ENCODE results near the gene FYN. TPM values are rescaled to one million over a fixed set of nuclear protein-coding genes. Genes with fewer than 3 reads are reported as not detected.

The FYN gene
- total RNA-seq, 1 donor, result 91.9 TPM

GRCh38 chr6:111806165-111806547 lies 67.1 kb downstream of the FYN start:
- no peak for DNase-seq (ENCODE audit: low read depth)
- TF ChIP-seq, protein P1, sequence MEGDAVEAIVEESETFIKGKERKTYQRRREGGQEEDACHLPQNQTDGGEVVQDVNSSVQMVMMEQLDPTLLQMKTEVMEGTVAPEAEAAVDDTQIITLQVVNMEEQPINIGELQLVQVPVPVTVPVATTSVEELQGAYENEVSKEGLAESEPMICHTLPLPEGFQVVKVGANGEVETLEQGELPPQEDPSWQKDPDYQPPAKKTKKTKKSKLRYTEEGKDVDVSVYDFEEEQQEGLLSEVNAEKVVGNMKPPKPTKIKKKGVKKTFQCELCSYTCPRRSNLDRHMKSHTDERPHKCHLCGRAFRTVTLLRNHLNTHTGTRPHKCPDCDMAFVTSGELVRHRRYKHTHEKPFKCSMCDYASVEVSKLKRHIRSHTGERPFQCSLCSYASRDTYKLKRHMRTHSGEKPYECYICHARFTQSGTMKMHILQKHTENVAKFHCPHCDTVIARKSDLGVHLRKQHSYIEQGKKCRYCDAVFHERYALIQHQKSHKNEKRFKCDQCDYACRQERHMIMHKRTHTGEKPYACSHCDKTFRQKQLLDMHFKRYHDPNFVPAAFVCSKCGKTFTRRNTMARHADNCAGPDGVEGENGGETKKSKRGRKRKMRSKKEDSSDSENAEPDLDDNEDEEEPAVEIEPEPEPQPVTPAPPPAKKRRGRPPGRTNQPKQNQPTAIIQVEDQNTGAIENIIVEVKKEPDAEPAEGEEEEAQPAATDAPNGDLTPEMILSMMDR (IDR thresholded peaks at IDR 0.05; ENCODE audit: insufficient read depth, low read length), result no peak
- H3K4me3 ChIP-seq (ENCODE audit: low read depth, low read length), result no peak overlapping the region

DNA sequence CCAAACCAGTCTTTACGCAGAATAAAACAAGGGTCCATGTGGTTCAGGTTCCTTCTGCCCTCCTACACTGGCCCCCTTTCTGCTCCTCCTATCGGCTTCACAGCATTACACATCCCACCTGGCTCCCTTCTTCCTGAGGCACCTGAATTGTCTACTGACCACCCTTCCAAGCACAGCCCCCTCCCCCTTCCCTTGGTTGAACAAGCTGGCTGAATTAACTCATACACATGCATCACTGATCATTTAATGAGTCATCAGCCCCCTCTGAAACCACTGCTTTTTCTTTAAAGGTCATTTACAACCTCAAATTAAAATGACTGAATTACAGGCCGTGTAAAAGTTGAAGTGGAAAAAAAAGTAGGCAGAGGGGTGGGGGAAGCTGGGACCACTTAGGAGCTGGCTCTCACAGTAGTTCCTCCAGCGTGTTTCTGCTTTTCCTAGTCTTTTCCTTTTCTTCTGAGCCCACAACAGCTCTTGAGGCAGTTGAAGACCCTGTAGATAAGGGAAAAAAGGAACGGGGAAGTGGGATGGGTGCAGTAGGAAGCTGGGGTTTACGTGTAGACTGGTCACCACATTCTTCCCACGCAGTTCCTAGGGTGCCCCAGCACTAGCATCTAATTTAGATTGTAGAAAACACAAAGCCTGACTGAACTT lies 67.6 kb downstream of the FYN start:
- H3K4me3 ChIP-seq (ENCODE audit: low read depth, low read length), result no peak overlapping the region
- TF ChIP-seq, protein P1 (IDR thresholded peaks at IDR 0.05; ENCODE audit: insufficient read depth, low read length), result no peak
- peak; percentile 64 for DNase-seq (ENCODE audit: low read depth)

- no peak overlapping the region for H3K4me3 ChIP-seq (ENCODE audit: low read depth, low read length)
- TF ChIP-seq, protein P1 (IDR thresholded peaks at IDR 0.05; ENCODE audit: insufficient read depth, low read length), result peak; percentile 36
- peak; percentile 91 for DNase-seq (ENCODE audit: low read depth)
Measured at GRCh38 chr6:111804627-111805235, 68.5 kb downstream of the FYN start.

DNA sequence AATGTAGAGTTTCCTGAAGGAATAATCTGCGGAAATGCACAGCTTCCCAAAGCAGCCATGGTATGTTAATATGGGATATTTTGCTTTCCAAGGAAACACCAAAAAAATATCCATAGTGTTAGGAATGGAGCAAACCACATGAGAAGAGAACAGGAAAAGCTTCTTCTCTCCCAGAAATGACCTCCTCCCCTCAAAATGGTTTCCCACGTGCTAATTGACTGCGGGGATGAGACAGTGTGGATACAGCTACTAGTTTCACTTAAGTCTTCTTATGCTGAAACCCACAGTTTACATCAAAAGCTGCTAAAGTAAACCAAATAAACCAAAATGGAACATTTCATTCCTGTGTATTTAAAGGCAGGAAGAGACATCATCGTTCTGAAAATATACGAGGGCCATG lies 69.4 kb downstream of the FYN start:
- DNase-seq (ENCODE audit: low read depth), result no peak
- TF ChIP-seq, protein P1 (IDR thresholded peaks at IDR 0.05; ENCODE audit: insufficient read depth, low read length), result no peak
- H3K4me3 ChIP-seq (ENCODE audit: low read depth, low read length), result no peak overlapping the region

DNA sequence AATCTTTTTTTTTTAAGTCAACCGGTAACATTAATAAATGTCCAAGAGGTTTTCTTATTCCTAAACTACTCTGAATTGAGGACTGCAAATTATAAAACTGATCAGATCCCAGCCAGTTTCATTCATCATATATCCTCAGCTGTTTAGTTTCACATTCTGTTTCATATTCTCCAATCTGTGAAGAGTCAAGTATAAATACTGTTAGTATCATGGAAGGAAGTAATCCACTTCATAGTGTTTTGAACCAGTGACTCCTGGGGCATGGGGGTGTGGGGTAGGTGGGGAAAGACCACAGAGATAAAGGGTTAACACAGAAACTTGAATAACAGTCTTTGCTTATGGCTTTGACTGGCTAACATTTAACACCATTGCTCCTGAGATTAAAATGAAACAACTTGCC lies 69.9 kb downstream of the FYN start:
- TF ChIP-seq, protein P1 (IDR thresholded peaks at IDR 0.05; ENCODE audit: insufficient read depth, low read length), result no peak
- no peak for DNase-seq (ENCODE audit: low read depth)

GRCh38 chr6:111802720-111803330 lies 70.4 kb downstream of the FYN start:
- peak; percentile 51 for DNase-seq (ENCODE audit: low read depth)
- TF ChIP-seq, protein P1 (IDR thresholded peaks at IDR 0.05; ENCODE audit: insufficient read depth, low read length), result no peak
- H3K4me3 ChIP-seq (ENCODE audit: low read depth, low read length), result no peak overlapping the region

More for the DNA sequence above, 69.9 kb downstream of the FYN start:
- no peak overlapping the region for H3K4me3 ChIP-seq (ENCODE audit: low read depth, low read length)

Measured in fibroblast of the aortic adventitia (primary cell).